Measurements from ENCODE around the gene EIPR1.
"Not testable (repeated sequence)": the region's sequence is repeated elsewhere in the genome, so short reads cannot be mapped to it uniquely, and the experiment has no call there.

Gene EIPR1

DNA sequence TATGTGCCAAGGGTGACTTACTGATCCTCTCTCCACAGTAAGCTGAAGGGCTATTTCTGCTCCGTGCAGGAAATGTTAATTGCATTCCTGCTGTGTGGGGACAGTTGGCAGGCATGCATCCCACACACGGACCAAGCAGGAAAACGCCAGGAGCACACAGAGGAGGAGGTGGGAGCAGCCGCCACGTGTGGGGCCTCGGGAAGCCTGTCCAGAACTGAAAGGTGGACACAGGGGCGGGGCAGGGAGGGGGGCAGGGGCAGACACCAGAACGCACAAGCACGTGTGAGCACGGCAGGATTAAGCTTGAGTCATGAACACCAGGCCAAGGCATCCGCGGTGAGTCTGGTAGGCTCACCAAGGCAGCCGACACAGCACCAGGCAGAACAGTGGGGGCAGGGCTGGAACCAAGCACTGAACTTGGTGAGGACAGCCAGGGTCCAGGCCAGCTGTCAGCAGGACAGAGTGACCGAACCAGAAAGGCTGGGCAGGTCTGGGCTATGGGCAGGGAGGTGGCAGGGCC lies 177.1 kb downstream of the EIPR1 start:
- DNase-seq (ENCODE audit: insufficient read length, low spot score) (no peak), FAIRE-seq (peak; percentile 69)

GRCh38 chr2:3199627-3200345 lies 177.8 kb downstream of the EIPR1 start:
- FAIRE-seq, result peak; percentile 81

DNA sequence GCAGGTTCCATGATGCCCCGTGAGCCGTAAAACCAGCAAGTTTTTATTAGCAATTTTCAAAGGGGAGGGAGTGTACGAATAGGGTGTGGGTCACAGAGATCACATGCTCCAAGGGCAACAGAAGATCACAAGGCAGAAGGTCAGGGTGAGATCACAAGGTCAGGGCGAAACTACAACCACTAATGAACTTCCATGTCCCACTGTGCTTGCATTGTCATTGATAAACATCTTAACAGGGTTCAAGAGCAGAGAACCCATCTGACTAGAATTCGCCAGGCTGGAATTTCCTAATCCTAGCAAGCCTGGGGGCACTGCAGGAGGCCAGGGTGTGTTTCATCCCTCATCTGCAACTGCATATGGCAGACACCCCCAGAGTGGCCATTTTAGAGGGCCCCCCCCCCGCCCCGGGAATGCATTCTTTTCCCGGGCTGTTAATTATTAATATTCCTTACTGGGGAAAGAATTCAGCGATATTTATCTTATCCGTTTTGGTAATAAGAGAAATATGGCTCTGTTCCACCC lies 178.9 kb downstream of the EIPR1 start:
- FAIRE-seq, result not testable (repeated sequence)

More at GRCh38 chr2:3199627-3200345, 177.8 kb downstream of the EIPR1 start:
- no peak for DNase-seq (ENCODE audit: insufficient read length, low spot score)

GRCh38 chr2:3198119-3198518 lies 179.5 kb downstream of the EIPR1 start:
- FAIRE-seq, result no peak
- no peak for DNase-seq (ENCODE audit: insufficient read length, low spot score)

More for the DNA sequence above, 178.9 kb downstream of the EIPR1 start:
- not testable (repeated sequence) for DNase-seq (ENCODE audit: insufficient read length, low spot score)

GRCh38 chr2:3197308-3197707 lies 180.3 kb downstream of the EIPR1 start:
- no peak for DNase-seq (ENCODE audit: insufficient read length, low spot score)
- no peak for FAIRE-seq

DNA sequence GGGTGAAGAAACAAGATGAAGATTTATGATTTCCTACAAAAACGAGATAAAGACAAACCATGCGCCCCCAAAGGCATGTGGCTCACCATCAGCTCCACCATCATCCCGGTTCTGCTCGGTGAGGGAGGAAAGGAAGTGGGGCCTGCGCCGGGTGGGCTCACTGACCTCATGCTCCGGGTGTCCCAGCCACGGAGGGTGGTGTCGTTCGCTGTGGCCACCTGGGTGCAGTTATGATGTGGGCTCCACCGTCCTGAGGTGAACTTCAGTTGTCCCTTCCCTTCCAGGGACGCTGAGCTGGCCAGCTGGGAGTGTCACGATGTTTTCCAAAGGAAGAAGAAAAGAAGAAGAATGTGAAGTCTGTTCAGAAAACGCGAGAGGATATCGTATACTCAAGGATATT lies 180.9 kb downstream of the EIPR1 start:
- FAIRE-seq, result no peak

DNA sequence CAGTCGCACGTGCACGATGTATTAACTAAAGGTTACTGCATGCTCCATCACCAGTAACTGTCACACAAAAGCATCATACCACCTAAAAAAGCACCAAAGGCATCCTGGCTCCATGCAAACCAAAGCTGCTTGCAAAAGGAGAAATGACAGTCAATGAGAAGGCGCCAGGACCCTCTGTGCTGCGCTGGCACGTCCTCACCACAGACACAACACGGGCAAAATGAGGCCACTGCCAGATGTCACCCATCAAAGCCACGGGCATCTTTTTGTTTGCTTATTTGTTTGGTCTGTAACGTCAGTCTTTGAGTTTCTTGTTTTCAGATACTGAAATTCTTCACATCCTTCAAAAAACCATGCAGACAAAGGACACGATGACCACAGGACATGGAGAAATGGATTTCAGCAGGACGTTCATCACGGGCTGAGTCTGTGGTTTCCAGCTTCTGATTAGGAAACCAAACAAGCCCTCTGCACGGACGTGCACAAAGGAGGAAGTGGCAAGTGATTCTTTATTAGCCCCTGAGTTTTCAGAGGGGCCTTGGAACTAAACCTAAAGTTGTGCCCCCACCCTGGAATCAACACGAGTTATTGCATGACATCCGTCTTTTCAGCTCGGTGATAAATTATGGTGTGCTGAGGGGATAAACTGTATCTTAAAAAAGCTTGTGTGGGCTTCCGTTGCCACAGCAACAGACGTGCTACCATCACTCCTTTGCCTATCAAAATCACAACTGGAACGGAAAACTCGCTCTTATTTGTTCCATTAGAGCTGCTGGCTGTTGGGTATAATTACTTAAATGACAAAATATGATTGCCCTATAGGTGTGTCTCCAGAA lies 181.8 kb downstream of the EIPR1 start:
- DNase-seq (ENCODE audit: insufficient read length, low spot score), result no peak
- FAIRE-seq, result no peak

More for the DNA sequence above, 180.9 kb downstream of the EIPR1 start:
- DNase-seq (ENCODE audit: insufficient read length, low spot score), result no peak

GRCh38 chr2:3194828-3195227 lies 182.8 kb downstream of the EIPR1 start:
- peak; percentile 74 for FAIRE-seq
- no peak for DNase-seq (ENCODE audit: insufficient read length, low spot score)

DNA sequence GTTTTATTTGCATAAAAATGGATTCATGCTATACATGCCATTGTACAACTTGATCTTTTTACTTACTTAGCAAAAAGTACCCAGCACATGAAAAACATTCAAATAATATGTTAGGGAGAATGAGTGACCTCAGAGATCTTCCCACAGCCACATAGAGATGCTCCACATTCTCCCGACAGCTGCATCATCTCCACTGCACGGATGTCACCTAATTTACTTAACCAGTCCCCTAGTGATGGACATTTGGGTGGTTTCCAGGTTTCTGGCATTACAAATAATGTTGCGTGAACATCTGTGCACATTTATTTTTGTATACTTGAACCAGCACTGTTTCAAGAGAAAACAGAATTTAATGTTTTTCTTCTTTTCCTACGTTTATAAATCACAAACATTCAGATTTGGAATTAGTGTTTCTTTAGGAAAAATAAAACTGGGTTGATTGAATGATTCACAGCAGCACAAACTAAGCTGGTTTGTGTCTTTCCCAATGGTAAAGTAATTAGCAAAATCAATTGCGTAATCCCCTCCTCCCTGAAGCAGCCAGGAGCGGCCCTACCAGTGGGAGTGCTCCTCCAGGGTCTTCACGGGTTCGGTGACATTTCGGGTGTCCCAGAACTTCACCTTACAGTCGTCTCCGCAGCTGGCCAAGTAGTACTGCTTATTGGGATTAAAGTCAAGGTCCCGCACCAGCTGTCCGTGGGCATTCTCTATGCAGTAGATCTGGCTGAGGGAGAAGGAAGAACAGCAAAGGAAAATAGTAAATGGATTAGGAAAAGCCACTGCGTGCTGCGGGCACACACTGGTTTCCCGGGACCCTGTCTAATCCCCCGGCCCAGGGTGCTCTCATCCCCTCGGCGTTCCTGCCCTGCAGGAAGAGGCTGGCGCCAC lies 183.9 kb downstream of the EIPR1 start:
- no peak for FAIRE-seq

GRCh38 chr2:3192920-3193319 lies 184.7 kb downstream of the EIPR1 start:
- DNase-seq (ENCODE audit: insufficient read length, low spot score) (no peak), FAIRE-seq (no peak)

More for the DNA sequence above, 183.9 kb downstream of the EIPR1 start:
- DNase-seq (ENCODE audit: insufficient read length, low spot score), result no peak

DNA sequence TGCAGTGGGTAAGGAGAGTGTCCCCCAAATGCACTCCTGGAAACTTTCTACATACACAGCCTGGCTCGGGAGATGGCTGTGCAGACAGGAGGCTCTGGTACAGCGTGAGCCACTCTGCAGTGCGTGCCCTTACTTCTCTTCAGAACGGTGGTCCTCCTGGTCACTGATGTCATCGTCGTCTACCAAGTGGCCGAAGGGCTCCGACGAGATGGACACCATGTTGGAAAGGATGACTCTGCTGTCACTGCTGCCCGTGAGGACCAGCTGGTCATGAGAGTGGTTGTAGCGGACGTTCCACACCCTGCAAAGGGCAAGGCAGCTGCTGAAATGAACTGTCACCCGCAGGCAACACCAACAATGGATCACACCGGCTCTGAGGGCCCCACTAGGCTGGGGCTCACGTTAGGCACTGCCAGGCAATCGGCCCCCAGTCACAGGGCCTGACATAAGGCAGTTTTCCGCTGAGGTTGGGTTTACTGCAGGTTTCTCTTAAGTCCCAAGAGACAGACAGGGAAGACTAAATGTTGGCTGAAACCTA lies 185.3 kb downstream of the EIPR1 start:
- DNase-seq (ENCODE audit: insufficient read length, low spot score) (no peak), FAIRE-seq (no peak)

GRCh38 chr2:3189961-3190360 lies 187.7 kb downstream of the EIPR1 start:
- DNase-seq (ENCODE audit: insufficient read length, low spot score), result no peak
- no peak for FAIRE-seq

DNA sequence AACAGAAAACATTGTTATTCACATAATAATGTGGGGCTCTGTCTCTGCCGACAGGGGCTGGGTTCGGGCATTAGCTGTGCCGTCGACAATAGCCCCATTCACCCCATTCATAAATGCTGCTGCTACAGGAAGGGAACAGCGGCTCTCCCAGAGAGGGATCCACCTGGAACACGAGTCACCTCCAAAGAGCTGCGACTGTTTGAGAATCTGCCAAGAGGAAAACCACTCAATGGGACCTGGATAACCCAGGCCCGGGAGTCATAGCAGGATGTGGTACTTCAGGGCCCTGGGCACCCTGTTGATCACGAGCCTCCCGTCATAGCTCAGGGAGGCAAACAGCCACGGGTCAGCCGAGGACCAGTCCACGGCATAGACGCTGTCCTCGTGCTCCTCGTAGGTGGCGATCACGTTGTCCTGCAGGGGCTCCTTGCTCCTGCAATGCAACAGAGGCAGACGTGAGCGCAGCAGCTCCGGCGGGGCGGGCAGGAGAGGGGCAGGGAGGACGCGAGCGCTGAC lies 188.5 kb downstream of the EIPR1 start:
- FAIRE-seq, result no peak
- DNase-seq (ENCODE audit: insufficient read length, low spot score), result no peak

- FAIRE-seq (no peak), DNase-seq (ENCODE audit: insufficient read length, low spot score) (no peak)
These were observed 189.1 kb downstream of the EIPR1 start for GRCh38 chr2:3188405-3188946.

DNA sequence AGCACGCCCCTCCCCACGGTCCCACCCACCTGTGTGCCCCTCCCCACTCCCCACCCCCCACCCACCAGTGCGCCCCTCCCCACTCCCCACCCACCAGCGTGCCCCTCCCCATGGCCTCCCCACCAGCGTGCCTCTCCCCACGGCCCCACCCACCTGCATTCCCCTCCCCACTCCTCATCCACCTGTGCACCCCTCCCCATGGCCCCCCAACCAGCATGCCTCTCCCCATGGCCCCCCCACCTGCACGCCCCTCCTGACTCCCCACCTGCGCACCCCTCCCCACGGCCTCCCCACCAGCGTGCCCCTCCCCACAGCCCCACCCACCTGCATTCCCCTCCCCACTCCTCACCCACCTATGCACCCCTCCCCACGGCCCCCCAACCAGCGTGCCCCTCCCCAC lies 190.2 kb downstream of the EIPR1 start:
- FAIRE-seq (no peak), DNase-seq (ENCODE audit: insufficient read length, low spot score) (no peak)

DNA sequence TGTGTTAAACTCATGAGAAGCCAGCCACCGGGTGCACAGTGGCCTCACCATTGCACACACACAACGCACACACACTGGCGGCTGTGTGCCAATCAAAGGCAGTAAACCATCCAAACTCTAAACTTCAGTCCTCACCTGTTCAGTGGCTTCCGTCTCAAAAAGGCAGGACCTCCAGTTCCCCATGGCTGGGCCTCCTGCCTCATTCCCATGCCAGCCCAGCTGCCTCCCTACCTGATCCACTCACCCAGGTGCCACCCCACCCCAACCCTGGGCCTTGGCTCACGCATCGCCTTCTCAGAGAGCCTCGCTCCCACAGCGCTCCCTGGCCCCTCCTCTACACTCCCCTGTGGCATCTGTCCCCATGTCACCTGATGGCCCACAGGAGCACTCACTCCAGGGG lies 190.9 kb downstream of the EIPR1 start:
- no peak for DNase-seq (ENCODE audit: insufficient read length, low spot score)

DNA sequence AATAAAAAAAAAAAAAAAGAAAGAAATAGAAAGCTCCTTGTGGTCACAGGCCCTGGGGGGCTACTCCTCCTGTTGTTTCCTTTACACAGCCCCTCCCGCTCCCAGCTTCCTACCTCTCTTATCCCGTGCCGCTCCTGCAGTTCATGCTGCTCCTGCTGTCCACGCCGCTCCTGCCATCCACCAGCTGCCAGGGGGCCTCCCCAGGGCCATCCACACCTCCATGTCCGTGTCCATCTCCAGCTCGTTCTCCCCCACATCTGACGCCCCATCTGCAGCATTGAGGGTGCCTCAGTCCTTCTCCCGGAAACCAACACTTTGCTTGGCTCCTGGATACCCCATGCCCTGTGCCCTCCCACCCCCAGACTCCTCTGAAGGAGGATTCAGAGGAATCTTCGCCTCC lies 191.7 kb downstream of the EIPR1 start:
- DNase-seq (ENCODE audit: insufficient read length, low spot score) (no peak), FAIRE-seq (no peak)

More for the DNA sequence above, 190.9 kb downstream of the EIPR1 start:
- peak; percentile 4 for FAIRE-seq

- DNase-seq (ENCODE audit: insufficient read length, low spot score) (no peak), FAIRE-seq (no peak)
These were observed 192.4 kb downstream of the EIPR1 start for GRCh38 chr2:3185256-3185655.

DNA sequence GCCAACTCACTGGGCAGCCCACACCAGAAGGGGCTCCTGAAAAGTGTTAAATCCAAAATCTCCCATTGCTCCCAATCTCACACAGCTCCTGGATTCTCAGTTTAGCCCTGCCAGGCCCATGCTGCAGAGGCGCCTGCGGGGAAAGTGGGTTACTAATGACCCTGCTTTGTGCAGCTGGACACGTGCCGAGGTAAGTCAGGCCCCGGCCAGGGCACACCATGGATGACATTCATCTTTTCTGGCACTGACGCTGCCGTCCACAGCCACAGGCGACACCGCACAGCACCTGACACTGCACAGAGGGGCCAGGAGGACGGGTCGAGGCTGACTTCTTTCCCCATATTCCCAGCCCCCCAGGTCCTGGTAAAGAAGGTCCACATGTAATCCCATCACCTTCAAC lies 193.5 kb downstream of the EIPR1 start:
- no peak for FAIRE-seq

GRCh38 chr2:3183766-3184165 lies 193.9 kb downstream of the EIPR1 start:
- no peak for FAIRE-seq

More for the DNA sequence above, 193.5 kb downstream of the EIPR1 start:
- no peak for DNase-seq (ENCODE audit: insufficient read length, low spot score)

More at GRCh38 chr2:3183766-3184165, 193.9 kb downstream of the EIPR1 start:
- no peak for DNase-seq (ENCODE audit: insufficient read length, low spot score)

Measured in HTR-8/SVneo (cell line).